IMR-90 (cell line): ENCODE results near the gene GATA5. TPM values are rescaled to one million over a fixed set of nuclear protein-coding genes. Genes with fewer than 3 reads are reported as not detected.

ENCODE experiments used
- ATAC-seq: fragments of 200-7000 bp; cut with Tn5 transposase; 2 replicates; pipeline ENCODE4 v1.9.1; 2020; ENCODE audit warnings: low read depth, mild to moderate bottlenecking, moderate library complexity
- BruUV-seq: library from RNA; stranded (reverse); fragments of 400-500 nt; replicated peaks from 2 replicates; lab custom pipeline; 2021; lab: Mats Ljungman, UMichigan
- CTCF ChIA-PET: fragments of 300-600 bp; formaldehyde crosslinking; extraction: SDS; loops from one replicate; lab custom pipeline; 2021; ENCODE audit warnings: antibody characterized with exemption; lab: Yijun Ruan, JAX
- POLR2A ChIA-PET: fragments of 300-600 bp; sonication (Branson Sonifier 250); formaldehyde crosslinking; loops from one replicate; lab custom pipeline; 2022; ENCODE audit warnings: antibody characterized with exemption; ENCODE audit not compliant: unreplicated experiment; lab: Charles Lee
- DNase-seq: peaks from one replicate; pipeline ENCODE4 v3.0.0; 2013
- H2AFZ ChIP-seq: replicated peaks from 2 replicates; pipeline ENCODE3; 2013; ENCODE audit warnings: low read length, mild to moderate bottlenecking; ENCODE audit not compliant: poor library complexity
- H2AK5ac ChIP-seq: 2 replicates; pipeline ENCODE4 v1.6.1; 2013; ENCODE audit warnings: low read depth, low read length, inconsistent platforms
- H2AK9ac ChIP-seq: replicated peaks from 2 replicates; pipeline ENCODE3; 2013; ENCODE audit warnings: mild to moderate bottlenecking, low read depth, low read length, moderate library complexity; ENCODE audit not compliant: poor library complexity
- H2BK120ac ChIP-seq: 2 replicates; pipeline ENCODE4 v1.6.1; 2013; ENCODE audit warnings: low read depth, low read length, inconsistent platforms
- H2BK15ac ChIP-seq: 3 replicates; pipeline ENCODE4 v1.6.1; 2013; ENCODE audit warnings: low read depth, low read length, inconsistent platforms
- H2BK20ac ChIP-seq: 2 replicates; pipeline ENCODE4 v1.6.1; 2013; ENCODE audit warnings: low read depth, mild to moderate bottlenecking, inconsistent platforms, low read length, moderate library complexity
- H2BK5ac ChIP-seq: 2 replicates; pipeline ENCODE4 v1.6.1; 2013; ENCODE audit warnings: mild to moderate bottlenecking, low read depth, low read length, inconsistent platforms; ENCODE audit not compliant: poor library complexity, severe bottlenecking
- H3K14ac ChIP-seq: replicated peaks from 2 replicates; pipeline ENCODE4 v1.6.1; 2013; ENCODE audit warnings: low read depth, low read length, inconsistent platforms
- H3K18ac ChIP-seq: 2 replicates; pipeline ENCODE4 v1.6.1; 2013; ENCODE audit warnings: low read depth, low read length, control low read depth
- H3K23ac ChIP-seq: 2 replicates; pipeline ENCODE4 v1.6.1; 2013; ENCODE audit warnings: low read depth, low read length, inconsistent platforms
- H3K27ac ChIP-seq: 2 replicates; pipeline ENCODE4 v1.5.1; 2013; ENCODE audit warnings: mild to moderate bottlenecking, control low read depth, low read length; ENCODE audit not compliant: insufficient read depth
- H3K27me3 ChIP-seq: 2 replicates; pipeline ENCODE4 v1.6.1; 2013; ENCODE audit warnings: low read length; ENCODE audit not compliant: control insufficient read depth, insufficient read depth
- H3K36me3 ChIP-seq: 2 replicates; pipeline ENCODE4 v1.6.1; 2013; ENCODE audit warnings: low read length, mixed read lengths; ENCODE audit not compliant: control insufficient read depth, insufficient read depth
- H3K4ac ChIP-seq: 2 replicates; pipeline ENCODE4 v1.6.1; 2013; ENCODE audit warnings: low read depth, low read length, inconsistent platforms
- H3K4me1 ChIP-seq: 2 replicates; pipeline ENCODE4 v1.6.1; 2013; ENCODE audit warnings: low read length, mixed read lengths; ENCODE audit not compliant: control insufficient read depth, insufficient read depth
- H3K4me2 ChIP-seq: 2 replicates; pipeline ENCODE4 v1.6.1; 2013; ENCODE audit warnings: low read depth, mild to moderate bottlenecking, control low read depth, low read length, moderate library complexity
- H3K4me3 ChIP-seq: 2 replicates; pipeline ENCODE4 v1.5.1; 2013; ENCODE audit warnings: low read depth, mild to moderate bottlenecking, control low read depth, low read length, moderate library complexity; ENCODE audit not compliant: insufficient read depth
- H3K56ac ChIP-seq: 2 replicates; pipeline ENCODE4 v1.6.1; 2013; ENCODE audit warnings: low read length, inconsistent platforms; ENCODE audit not compliant: insufficient read depth; ENCODE audit errors: extremely low read depth
- H3K79me1 ChIP-seq, 2 experiments: 2 replicates each; pipeline ENCODE4 v1.6.1; 2013; ENCODE audit warnings: low read length in 2 of 2, inconsistent platforms in 1 of 2, low read depth in 1 of 2
- H3K9ac ChIP-seq: 2 replicates; pipeline ENCODE4 v1.6.1; 2013; ENCODE audit warnings: low read depth, low read length, control low read depth
- H3K9me1 ChIP-seq: 2 replicates; pipeline ENCODE4 v1.6.1; 2013; ENCODE audit warnings: low read length, inconsistent platforms; ENCODE audit not compliant: insufficient read depth
- H3K9me3 ChIP-seq: 2 replicates; pipeline ENCODE4 v1.6.1; 2013; ENCODE audit warnings: low read length; ENCODE audit not compliant: control insufficient read depth, insufficient read depth
- H4K20me1 ChIP-seq: 2 replicates; pipeline ENCODE4 v1.6.1; 2013; ENCODE audit warnings: low read length, inconsistent platforms; ENCODE audit not compliant: insufficient read depth
- H4K5ac ChIP-seq: 2 replicates; pipeline ENCODE4 v1.6.1; 2013; ENCODE audit warnings: mild to moderate bottlenecking, low read depth, low read length, control low read depth
- H4K8ac ChIP-seq, 2 experiments: 2 replicates each; pipeline ENCODE4 v1.6.1; 2013; ENCODE audit warnings: low read depth in 2 of 2, low read length in 2 of 2, control low read depth in 1 of 2, inconsistent platforms in 1 of 2
- H4K91ac ChIP-seq: 2 replicates; pipeline ENCODE4 v1.6.1; 2013; ENCODE audit warnings: low read depth, low read length, inconsistent platforms; ENCODE audit not compliant: insufficient read depth
- BHLHE40 ChIP-seq: fragments of 150-350 bp; IDR thresholded peaks from 2 replicates; pipeline ENCODE4 v1.6.1; 2016; ENCODE audit warnings: mild to moderate bottlenecking, low read depth, low read length
- CEBPB ChIP-seq: IDR thresholded peaks from 2 replicates; pipeline ENCODE4 v1.6.1; 2012; ENCODE audit warnings: low read depth, low read length, improper control_type of control experiment
- FOS ChIP-seq: fragments of 150-350 bp; IDR thresholded peaks from 2 replicates; pipeline ENCODE4 v1.6.1; 2016; ENCODE audit warnings: low read depth, low read length
- MAZ ChIP-seq: IDR thresholded peaks from 2 replicates; pipeline ENCODE4 v1.6.1; 2012; ENCODE audit warnings: low read depth, mild to moderate bottlenecking, low read length, improper control_type of control experiment, moderate library complexity, borderline replicate concordance
- MXI1 ChIP-seq: IDR thresholded peaks from 2 replicates; pipeline ENCODE4 v1.6.1; 2012; ENCODE audit warnings: low read depth, mild to moderate bottlenecking, low read length, moderate library complexity, borderline replicate concordance
- RAD21 ChIP-seq: IDR thresholded peaks from 2 replicates; pipeline ENCODE4 v1.6.1; 2012; ENCODE audit warnings: low read length, improper control_type of control experiment
- RCOR1 ChIP-seq: IDR thresholded peaks from 2 replicates; pipeline ENCODE4 v1.6.1; 2012; ENCODE audit warnings: mild to moderate bottlenecking, low read length, improper control_type of control experiment; ENCODE audit not compliant: insufficient replicate concordance
- RFX5 ChIP-seq: IDR thresholded peaks from 2 replicates; pipeline ENCODE4 v1.8.0; 2012; ENCODE audit warnings: low read depth, mild to moderate bottlenecking, low read length, moderate library complexity
- SMC3 ChIP-seq: fragments of 150-350 bp; IDR thresholded peaks from 2 replicates; pipeline ENCODE4 v1.6.1; 2016; ENCODE audit warnings: low read depth, mild to moderate bottlenecking, antibody characterized with exemption, low read length, moderate library complexity
- WGBS, 2 experiments: methylation state at CpG; one replicate each; pipeline versions ENCODE4 v1.1.5 to v1.1.7; 2013; ENCODE audit warnings: missing lambda C conversion rate in 2 of 2; ENCODE audit not compliant: insufficient read length in 1 of 2; ENCODE audit errors: extremely low coverage in 2 of 2; 5-methylcytosine and 5-hydroxymethylcytosine counted together
- dilution Hi-C: fragments of 300-500 bp; cut with HindIII; formaldehyde crosslinking; loops from one replicate; pipeline ENCODE4 v1.14.3; 2018; ENCODE audit warnings: low sequenced_read_pairs; ENCODE audit not compliant: unreplicated experiment
- in situ Hi-C: fragments of 300-500 bp; cut with MboI; formaldehyde crosslinking; loops from 3 replicates; pipeline ENCODE4 v1.14.3; 2019; ENCODE audit warnings: low sequenced_read_pairs, inconsistent platforms, mixed read lengths
- intact Hi-C: fragments of 100-400 bp; cut with micrococcal nuclease; formaldehyde crosslinking; loops from 2 replicates; pipeline ENCODE4 v1.10.0; 2022
- polyA plus RNA-seq, 3 experiments: library from polyadenylated mRNA; depleted of rRNA; stranded (reverse); fragments of >200 nt; gene quantifications; 2 replicates each; pipeline ENCODE4 v1.2.3, GENCODE V29; 2012; ENCODE audit warnings: low replicate concordance in 1 of 3
- total RNA-seq: library from RNA; depleted of rRNA; stranded (reverse); fragments of >200 nt; gene quantifications from 2 replicates; pipeline ENCODE4 v1.2.3, GENCODE V29; 2012

Gene GATA5
- total and polyA plus RNA-seq, 2 of the 4 experiments (the other 2 are of a cell fraction) = not detected

GRCh38 chr20:62479656-62480055 lies 3.9 kb upstream of the GATA5 start:
- Histone ChIP-seq H2AFZ (no peak overlapping the region), H3K4me1 (no peaks in the 10 kb centered on the region), H3K56ac (no peak overlapping the region), H3K79me1 (no peaks in the 10 kb centered on the region), H3K18ac (no peak overlapping the region), H3K9ac (no peak overlapping the region), H4K8ac (no peak overlapping the region), H3K4me3 (no peak overlapping the region), H4K20me1 (no peaks in the 10 kb centered on the region), H2AK9ac (no peak overlapping the region), H2BK20ac (no peak overlapping the region), H3K9me3 (no peaks in the 10 kb centered on the region), H2BK15ac (no peak overlapping the region), H3K23ac (no peak overlapping the region), H2AK5ac (no peak overlapping the region), H2BK5ac (no peak overlapping the region), H3K9me1 (no peaks in the 10 kb centered on the region), H3K14ac (no peak overlapping the region), H3K4me2 (no peak overlapping the region), H3K4ac (no peak overlapping the region), H3K36me3 (no peaks in the 10 kb centered on the region), H3K27me3 (peaks cover 88% of the 10 kb centered on the region), H2BK120ac (no peak overlapping the region), H4K5ac (no peak overlapping the region), H4K91ac (no peak overlapping the region), H3K27ac (no peak overlapping the region)
- CTCF ChIA-PET = no interaction called here
- POLR2A ChIA-PET = no interaction called here
- BruUV-seq = no TSS peak
- intact Hi-C loops = no loop called here
- 57% methylated on average over 1 of the region's 5 CpGs; no CpG with 5 or more reads in 1 of the 2 experiments for WGBS, 2 experiments
- in situ Hi-C loops = no loop called here
- ATAC-seq = no peak
- dilution Hi-C loops = no loop called here
- TF ChIP-seq MAZ (no peak), MXI1 (no peak), RCOR1 (no peak), CEBPB (no peak), FOS (no peak), RAD21 (no peak), RFX5 (no peak), BHLHE40 (no peak), SMC3 (no peak)
- DNase-seq = no peak
